Liver (tissue), 3 donors: ENCODE measurements around the gene KLF6.

Source experiments
- RAD21 ChIP-seq, 2 donors: IDR thresholded peaks; 2 replicates each; pipeline ENCODE4 v1.6.1; 2016; ENCODE audit warnings: antibody characterized with exemption in 2 of 2, mild to moderate bottlenecking in 2 of 2
- YY1 ChIP-seq: IDR thresholded peaks from 2 replicates; pipeline ENCODE4 v1.6.1; 2016; ENCODE audit warnings: antibody characterized with exemption, mild to moderate bottlenecking
- TF ChIP-seq, protein P1 (sequence below): fragments of 150-350 bp; IDR thresholded peaks from 2 replicates; pipeline ENCODE4 v1.5.1; 2017; ENCODE audit warnings: improper control_type of control experiment, low read depth, low read length; ENCODE audit not compliant: missing input control
- TF ChIP-seq, protein P2 (sequence below): IDR thresholded peaks from 2 replicates; pipeline ENCODE4 v1.6.1; 2016; ENCODE audit warnings: antibody characterized with exemption, mild to moderate bottlenecking
- donor health status: healthy.
- donor health status: healthy.

DNA sequence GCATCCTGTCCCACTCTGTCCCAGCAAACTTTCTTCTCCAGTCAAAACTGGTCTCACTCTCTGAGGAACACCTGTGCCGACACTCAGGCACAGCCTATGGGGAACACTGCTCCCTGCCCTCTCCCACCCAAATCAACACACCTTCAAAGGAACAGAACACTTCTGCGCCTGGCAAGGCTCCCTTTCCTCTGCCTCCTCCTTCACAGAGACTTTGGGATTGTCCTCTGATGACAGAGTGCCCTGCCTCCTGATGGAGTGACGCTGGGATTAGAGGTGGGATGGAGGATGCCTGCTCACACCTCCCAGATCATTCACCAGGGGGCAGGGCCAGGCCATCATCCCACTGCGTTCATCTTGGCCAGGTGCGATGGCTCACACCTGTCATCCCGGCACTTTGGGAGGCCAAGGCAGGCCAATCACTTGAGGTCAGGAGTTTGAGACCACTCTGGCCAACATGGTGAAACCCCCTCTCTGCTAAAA lies 26.5 kb downstream of the KLF6 start:
- TF ChIP-seq RAD21 (IDR thresholded peaks at IDR 0.05) (no peak), YY1 (no peak)
- TF ChIP-seq, protein P1, sequence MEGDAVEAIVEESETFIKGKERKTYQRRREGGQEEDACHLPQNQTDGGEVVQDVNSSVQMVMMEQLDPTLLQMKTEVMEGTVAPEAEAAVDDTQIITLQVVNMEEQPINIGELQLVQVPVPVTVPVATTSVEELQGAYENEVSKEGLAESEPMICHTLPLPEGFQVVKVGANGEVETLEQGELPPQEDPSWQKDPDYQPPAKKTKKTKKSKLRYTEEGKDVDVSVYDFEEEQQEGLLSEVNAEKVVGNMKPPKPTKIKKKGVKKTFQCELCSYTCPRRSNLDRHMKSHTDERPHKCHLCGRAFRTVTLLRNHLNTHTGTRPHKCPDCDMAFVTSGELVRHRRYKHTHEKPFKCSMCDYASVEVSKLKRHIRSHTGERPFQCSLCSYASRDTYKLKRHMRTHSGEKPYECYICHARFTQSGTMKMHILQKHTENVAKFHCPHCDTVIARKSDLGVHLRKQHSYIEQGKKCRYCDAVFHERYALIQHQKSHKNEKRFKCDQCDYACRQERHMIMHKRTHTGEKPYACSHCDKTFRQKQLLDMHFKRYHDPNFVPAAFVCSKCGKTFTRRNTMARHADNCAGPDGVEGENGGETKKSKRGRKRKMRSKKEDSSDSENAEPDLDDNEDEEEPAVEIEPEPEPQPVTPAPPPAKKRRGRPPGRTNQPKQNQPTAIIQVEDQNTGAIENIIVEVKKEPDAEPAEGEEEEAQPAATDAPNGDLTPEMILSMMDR: no peak
- TF ChIP-seq, protein P2, sequence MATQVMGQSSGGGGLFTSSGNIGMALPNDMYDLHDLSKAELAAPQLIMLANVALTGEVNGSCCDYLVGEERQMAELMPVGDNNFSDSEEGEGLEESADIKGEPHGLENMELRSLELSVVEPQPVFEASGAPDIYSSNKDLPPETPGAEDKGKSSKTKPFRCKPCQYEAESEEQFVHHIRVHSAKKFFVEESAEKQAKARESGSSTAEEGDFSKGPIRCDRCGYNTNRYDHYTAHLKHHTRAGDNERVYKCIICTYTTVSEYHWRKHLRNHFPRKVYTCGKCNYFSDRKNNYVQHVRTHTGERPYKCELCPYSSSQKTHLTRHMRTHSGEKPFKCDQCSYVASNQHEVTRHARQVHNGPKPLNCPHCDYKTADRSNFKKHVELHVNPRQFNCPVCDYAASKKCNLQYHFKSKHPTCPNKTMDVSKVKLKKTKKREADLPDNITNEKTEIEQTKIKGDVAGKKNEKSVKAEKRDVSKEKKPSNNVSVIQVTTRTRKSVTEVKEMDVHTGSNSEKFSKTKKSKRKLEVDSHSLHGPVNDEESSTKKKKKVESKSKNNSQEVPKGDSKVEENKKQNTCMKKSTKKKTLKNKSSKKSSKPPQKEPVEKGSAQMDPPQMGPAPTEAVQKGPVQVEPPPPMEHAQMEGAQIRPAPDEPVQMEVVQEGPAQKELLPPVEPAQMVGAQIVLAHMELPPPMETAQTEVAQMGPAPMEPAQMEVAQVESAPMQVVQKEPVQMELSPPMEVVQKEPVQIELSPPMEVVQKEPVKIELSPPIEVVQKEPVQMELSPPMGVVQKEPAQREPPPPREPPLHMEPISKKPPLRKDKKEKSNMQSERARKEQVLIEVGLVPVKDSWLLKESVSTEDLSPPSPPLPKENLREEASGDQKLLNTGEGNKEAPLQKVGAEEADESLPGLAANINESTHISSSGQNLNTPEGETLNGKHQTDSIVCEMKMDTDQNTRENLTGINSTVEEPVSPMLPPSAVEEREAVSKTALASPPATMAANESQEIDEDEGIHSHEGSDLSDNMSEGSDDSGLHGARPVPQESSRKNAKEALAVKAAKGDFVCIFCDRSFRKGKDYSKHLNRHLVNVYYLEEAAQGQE: no peak
